ENCODE data around the gene TBL1X.

- TF ChIP-seq CTCF (IDR thresholded peaks at IDR 0.05): no peak
- no peak for TF ChIP-seq POLR2A (IDR thresholded peaks at IDR 0.05)
Observed at GRCh38 chrX:9542106-9542760, 77.4 kb downstream of the TBL1X start.
